GM11168 (cell line): ENCODE results near the gene SERPINI1.

ENCODE experiments used
- in situ Hi-C: fragments of 300-500 bp; cut with MboI; formaldehyde crosslinking; loops from one replicate; pipeline ENCODE4 v1.12.0; 2022; ENCODE audit warnings: low sequenced_read_pairs; ENCODE audit not compliant: unreplicated experiment

SERPINI1 gene

DNA sequence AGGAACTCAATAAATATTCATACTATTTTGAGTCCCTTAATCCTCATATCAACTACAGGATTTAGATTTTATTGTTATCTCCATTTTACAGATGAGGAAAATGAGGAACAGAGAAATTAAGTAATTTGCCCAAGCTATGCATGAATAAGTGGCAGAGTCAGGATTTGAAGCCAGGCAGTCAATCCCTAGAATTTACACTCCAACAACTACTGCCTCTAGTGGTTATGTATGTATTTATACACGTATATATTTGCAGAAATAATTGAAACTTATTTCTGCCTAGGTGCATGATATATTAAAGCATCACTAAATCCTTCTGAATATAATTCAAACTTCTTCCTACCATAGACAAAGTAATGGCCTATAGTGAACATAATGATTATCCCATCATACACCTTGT, 137.4 kb downstream of the SERPINI1 start:
- in situ Hi-C loops, result no loop called here

- in situ Hi-C loops, result no loop called here
Measured at GRCh38 chr3:167874671-167875372, 139.3 kb downstream of the SERPINI1 start.
